EH (cell line): ENCODE results near the gene MOB3A.
"Not testable (repeated sequence)": the region's sequence is repeated elsewhere in the genome, so short reads cannot be mapped to it uniquely, and the experiment has no call there.

Experiments used
- DNase-seq: peaks from one replicate; pipeline ENCODE4 v3.0.0-alpha.2; 2015; ENCODE audit warnings: low read depth

MOB3A gene

GRCh38 chr19:2108251-2109016 lies 12.3 kb upstream of the MOB3A start:
- no peak for DNase-seq

- DNase-seq, result no peak
These were observed 7.0 kb upstream of the MOB3A start for GRCh38 chr19:2103045-2103707.

GRCh38 chr19:2101417-2102335 lies 5.5 kb upstream of the MOB3A start:
- no peak for DNase-seq

- no peak for DNase-seq
These were observed 4.6 kb upstream of the MOB3A start for GRCh38 chr19:2100719-2101061.

GRCh38 chr19:2099937-2100718 lies 4.0 kb upstream of the MOB3A start:
- DNase-seq, result no peak

- DNase-seq, result no peak
These were observed 3.0 kb upstream of the MOB3A start for GRCh38 chr19:2099054-2099501.

- DNase-seq, result no peak
These were observed 1.8 kb upstream of the MOB3A start for GRCh38 chr19:2097886-2098327.

- no peak for DNase-seq
These were observed 1.2 kb upstream of the MOB3A start for GRCh38 chr19:2097203-2097885.

GRCh38 chr19:2096480-2097202 lies 515 bp upstream of the MOB3A start, which contains the start of gene IZUMO4:
IZUMO4 (plus strand) TSS chr19:2096915; CDS start chr19:2096946, 31 bp downstream.
- peak; percentile 96 for DNase-seq

- not testable (repeated sequence) for DNase-seq
These were observed 4.1 kb downstream of the MOB3A start for GRCh38 chr19:2091926-2092525.

- no peak for DNase-seq
These were observed 6.4 kb downstream of the MOB3A start for GRCh38 chr19:2089727-2090053.

GRCh38 chr19:2089001-2089711 lies 7.0 kb downstream of the MOB3A start:
- peak; percentile 69 for DNase-seq

- no peak for DNase-seq
These were observed 8.5 kb downstream of the MOB3A start for GRCh38 chr19:2087621-2088100.

- DNase-seq, result peak; percentile 13
These were observed 9.2 kb downstream of the MOB3A start for GRCh38 chr19:2086695-2087620.

GRCh38 chr19:2084993-2085720 lies 11.0 kb downstream of the MOB3A start:
- DNase-seq, result peak; percentile 81

GRCh38 chr19:2083174-2083854 lies 12.8 kb downstream of the MOB3A start:
- DNase-seq, result no peak
